Ovary (tissue), 3 donors: ENCODE results near the gene CRIM1.

ENCODE experiments used
- POLR2A ChIP-seq: fragments of 450-650 bp; IDR thresholded peaks from one replicate; pipeline ENCODE4 v1.6.1; 2017; ENCODE audit warnings: antibody characterized with exemption, mild to moderate bottlenecking, moderate library complexity
- TF ChIP-seq, protein P1 (sequence below), 3 donors: fragments of 450-650 bp in 2 of 3; fragments of 200-600 bp in 1 of 3; IDR thresholded peaks; one replicate each; pipeline versions ENCODE4 v1.5.1 to v1.8.0; 2016 to 2022; ENCODE audit warnings: antibody characterized with exemption in 3 of 3, mild to moderate bottlenecking in 1 of 3
- donor health status: DM: no; HTN: no; CAD: no.

DNA sequence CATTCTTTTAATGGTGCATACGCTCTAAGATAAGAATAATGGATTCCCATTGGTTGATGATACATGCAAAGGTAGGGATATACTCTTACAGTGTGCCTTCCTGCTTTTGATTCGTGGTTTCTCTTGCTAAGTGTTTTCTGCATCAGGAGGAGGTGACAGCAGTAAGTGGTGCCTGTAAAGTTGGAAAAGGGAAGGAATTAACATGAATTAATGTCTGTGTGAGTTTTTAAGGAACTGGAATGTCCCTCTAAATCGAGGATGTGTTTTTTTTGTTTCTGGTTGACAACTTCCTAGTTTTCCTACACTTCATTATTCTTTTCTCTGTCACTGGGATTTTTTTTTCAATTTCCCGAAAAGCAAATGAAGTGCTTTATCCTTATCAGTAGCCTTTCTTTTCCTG, 54.4 kb downstream of the CRIM1 start:
- TF ChIP-seq, protein P1, sequence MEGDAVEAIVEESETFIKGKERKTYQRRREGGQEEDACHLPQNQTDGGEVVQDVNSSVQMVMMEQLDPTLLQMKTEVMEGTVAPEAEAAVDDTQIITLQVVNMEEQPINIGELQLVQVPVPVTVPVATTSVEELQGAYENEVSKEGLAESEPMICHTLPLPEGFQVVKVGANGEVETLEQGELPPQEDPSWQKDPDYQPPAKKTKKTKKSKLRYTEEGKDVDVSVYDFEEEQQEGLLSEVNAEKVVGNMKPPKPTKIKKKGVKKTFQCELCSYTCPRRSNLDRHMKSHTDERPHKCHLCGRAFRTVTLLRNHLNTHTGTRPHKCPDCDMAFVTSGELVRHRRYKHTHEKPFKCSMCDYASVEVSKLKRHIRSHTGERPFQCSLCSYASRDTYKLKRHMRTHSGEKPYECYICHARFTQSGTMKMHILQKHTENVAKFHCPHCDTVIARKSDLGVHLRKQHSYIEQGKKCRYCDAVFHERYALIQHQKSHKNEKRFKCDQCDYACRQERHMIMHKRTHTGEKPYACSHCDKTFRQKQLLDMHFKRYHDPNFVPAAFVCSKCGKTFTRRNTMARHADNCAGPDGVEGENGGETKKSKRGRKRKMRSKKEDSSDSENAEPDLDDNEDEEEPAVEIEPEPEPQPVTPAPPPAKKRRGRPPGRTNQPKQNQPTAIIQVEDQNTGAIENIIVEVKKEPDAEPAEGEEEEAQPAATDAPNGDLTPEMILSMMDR (IDR thresholded peaks at IDR 0.05) = no peak
- TF ChIP-seq POLR2A = no peak
